Gastrocnemius medialis (tissue), 4 donors: ENCODE results near the gene CEP78.

Experiments used
- POLR2A ChIP-seq, 2 donors: fragments of 450-650 bp; IDR thresholded peaks; one replicate each; pipeline ENCODE4 v1.6.1; 2017; ENCODE audit warnings: antibody characterized with exemption in 2 of 2, mild to moderate bottlenecking in 2 of 2, moderate library complexity in 2 of 2
- TF ChIP-seq, protein P1 (sequence below), 5 experiments: fragments of 450-650 bp in 3 of 5; fragments of 200-600 bp in 2 of 5; sonication (generic) in 2 of 5; IDR thresholded peaks in 4 of 5; conservative IDR thresholded peaks in 1 of 5; 1 replicate in 4 of 5; 2 replicates in 1 of 5; pipeline ENCODE4 v1.5.1; 2016 to 2019; ENCODE audit warnings: antibody characterized with exemption in 5 of 5, mild to moderate bottlenecking in 3 of 5, moderate library complexity in 3 of 5

DNA sequence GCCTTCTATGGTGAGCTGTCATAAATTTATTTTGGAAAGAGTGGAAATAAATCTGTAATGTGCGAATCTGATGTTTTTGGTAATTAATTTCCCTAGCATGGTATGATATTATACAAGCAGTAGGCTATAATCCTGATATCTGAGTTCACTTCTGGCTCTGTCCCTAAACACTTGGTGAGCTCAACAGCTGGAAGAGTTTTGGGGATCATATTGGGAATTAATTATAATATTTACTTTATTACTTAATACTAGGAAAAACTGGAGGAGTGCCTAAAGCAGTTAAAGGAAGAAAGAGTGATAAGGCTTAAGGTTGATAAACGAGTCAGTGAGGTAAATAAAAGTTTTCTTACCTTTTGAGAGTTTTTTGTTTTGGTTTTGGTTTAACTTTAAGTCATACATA is 26.8 kb downstream of the CEP78 start:
- no peak for TF ChIP-seq POLR2A (IDR thresholded peaks at IDR 0.05)
- TF ChIP-seq, protein P1, sequence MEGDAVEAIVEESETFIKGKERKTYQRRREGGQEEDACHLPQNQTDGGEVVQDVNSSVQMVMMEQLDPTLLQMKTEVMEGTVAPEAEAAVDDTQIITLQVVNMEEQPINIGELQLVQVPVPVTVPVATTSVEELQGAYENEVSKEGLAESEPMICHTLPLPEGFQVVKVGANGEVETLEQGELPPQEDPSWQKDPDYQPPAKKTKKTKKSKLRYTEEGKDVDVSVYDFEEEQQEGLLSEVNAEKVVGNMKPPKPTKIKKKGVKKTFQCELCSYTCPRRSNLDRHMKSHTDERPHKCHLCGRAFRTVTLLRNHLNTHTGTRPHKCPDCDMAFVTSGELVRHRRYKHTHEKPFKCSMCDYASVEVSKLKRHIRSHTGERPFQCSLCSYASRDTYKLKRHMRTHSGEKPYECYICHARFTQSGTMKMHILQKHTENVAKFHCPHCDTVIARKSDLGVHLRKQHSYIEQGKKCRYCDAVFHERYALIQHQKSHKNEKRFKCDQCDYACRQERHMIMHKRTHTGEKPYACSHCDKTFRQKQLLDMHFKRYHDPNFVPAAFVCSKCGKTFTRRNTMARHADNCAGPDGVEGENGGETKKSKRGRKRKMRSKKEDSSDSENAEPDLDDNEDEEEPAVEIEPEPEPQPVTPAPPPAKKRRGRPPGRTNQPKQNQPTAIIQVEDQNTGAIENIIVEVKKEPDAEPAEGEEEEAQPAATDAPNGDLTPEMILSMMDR (IDR thresholded peaks at IDR 0.05 in 4 of 5, conservative IDR thresholded peaks at IDR 0.05 in 1 of 5): no peak
